Sciatic nerve (tissue), 2 donors: ENCODE measurements around the gene EVL. TPM values are rescaled to one million over a fixed set of nuclear protein-coding genes. Genes with fewer than 3 reads are reported as not detected.

ENCODE experiments used
- ATAC-seq: fragments of 200-7000 bp; cut with Tn5 transposase; one replicate; pipeline ENCODE4 v1.9.1; 2020; ENCODE audit warnings: mild to moderate bottlenecking, moderate library complexity
- DNase-seq: peaks from one replicate; pipeline ENCODE4 v3.0.0-alpha.2; 2020; ENCODE audit warnings: low spot score
- intact Hi-C: fragments of 100-400 bp; cut with DNase I; formaldehyde crosslinking; loops from one replicate; pipeline ENCODE4 v1.14.2; 2022
- total RNA-seq: library from RNA; stranded (reverse); fragmentation: NEBNext Ultra II Directional; extraction: Animal tissue kit (Norgen Biotek cat#: 25700); gene quantifications from one replicate; pipeline ENCODE4 v1.2.1, GENCODE V29; 2021
- donor health status: DM: no; HTN: no; CAD: no.
- donor health status: DM: no; HTN: no; CAD: no.

The EVL gene
- total RNA-seq, 1 donor from 2014 or later: 87.2 TPM

- ATAC-seq (no peak), DNase-seq (no peak)
- intact Hi-C loops: no loop called here
Measured at GRCh38 chr14:100135073-100135472, 69.9 kb downstream of the EVL start.

- DNase-seq: no peak
- intact Hi-C loops: no loop called here
- ATAC-seq: no peak
Measured at GRCh38 chr14:100135784-100136183, 70.6 kb downstream of the EVL start.

GRCh38 chr14:100137173-100137572 is 72.0 kb downstream of the EVL start:
- intact Hi-C loops: no loop called here
- DNase-seq: no peak
- no peak for ATAC-seq

- intact Hi-C loops: no loop called here
- ATAC-seq: no peak
- DNase-seq: no peak
Measured at GRCh38 chr14:100138082-100138787, 73.0 kb downstream of the EVL start.

GRCh38 chr14:100138955-100139354 is 73.7 kb downstream of the EVL start:
- intact Hi-C loops: no loop called here
- DNase-seq (no peak), ATAC-seq (no peak)

- no peak for ATAC-seq
- no peak for DNase-seq
- intact Hi-C loops: no loop called here
Measured at GRCh38 chr14:100140452-100141078, 75.3 kb downstream of the EVL start.

- intact Hi-C loops: no loop called here
- DNase-seq (no peak), ATAC-seq (no peak)
Measured at GRCh38 chr14:100141098-100141497, 75.9 kb downstream of the EVL start.

- intact Hi-C loops: no loop called here
- ATAC-seq (peak; percentile 20), DNase-seq (no peak)
Measured at GRCh38 chr14:100142073-100143040, 77.1 kb downstream of the EVL start.

GRCh38 chr14:100143523-100143922 is 78.3 kb downstream of the EVL start:
- no peak for ATAC-seq
- intact Hi-C loops: no loop called here
- no peak for DNase-seq

GRCh38 chr14:100143934-100144333 is 78.7 kb downstream of the EVL start:
- no peak for DNase-seq
- ATAC-seq: no peak
- intact Hi-C loops: no loop called here

- intact Hi-C loops: no loop called here
- DNase-seq: no peak
- ATAC-seq: no peak
Measured at GRCh38 chr14:100144645-100144995, 79.4 kb downstream of the EVL start.

GRCh38 chr14:100144996-100145646 is 79.9 kb downstream of the EVL start:
- peak; percentile 8 for ATAC-seq
- DNase-seq: no peak
- intact Hi-C loops: no loop called here

GRCh38 chr14:100145682-100146464 is 80.7 kb downstream of the EVL start:
- ATAC-seq (no peak), DNase-seq (no peak)
- intact Hi-C loops: no loop called here

- ATAC-seq: no peak
- no peak for DNase-seq
- intact Hi-C loops: no loop called here
Measured at GRCh38 chr14:100146531-100147091, 81.4 kb downstream of the EVL start.

- intact Hi-C loops: no loop called here
- no peak for DNase-seq
- no peak for ATAC-seq
Measured at GRCh38 chr14:100147181-100147631, 82.0 kb downstream of the EVL start.

- intact Hi-C loops: no loop called here
- no peak for DNase-seq
- ATAC-seq: no peak
Measured at GRCh38 chr14:100147691-100148464, 82.7 kb downstream of the EVL start.

- ATAC-seq: no peak
- no peak for DNase-seq
- intact Hi-C loops: no loop called here
Measured at GRCh38 chr14:100148837-100149731, 83.9 kb downstream of the EVL start.
